Adrenal gland (tissue), 12 donors: ENCODE results near the gene TBXAS1. TPM values are rescaled to one million over a fixed set of nuclear protein-coding genes. Genes with fewer than 3 reads are reported as not detected.
A peak's percentile ranks its signal among the peaks of the same experiment; 100 is the strongest.

Source experiments
- DNase-seq, 7 donors: peaks; one replicate each; pipeline ENCODE4 v3.0.0-alpha.2; 2019 to 2020
- H3K27ac ChIP-seq, 5 donors: fragments of 200-600 bp; sonication (generic) in 4 of 5; 1 replicate in 3 of 5; 2 replicates in 2 of 5; pipeline versions ENCODE4 v1.5.1 to v1.8.0; 2016 to 2020; ENCODE audit warnings: mild to moderate bottlenecking in 1 of 5
- H3K27me3 ChIP-seq: fragments of 200-600 bp; 2 replicates; pipeline ENCODE4 v1.8.0; 2021
- H3K36me3 ChIP-seq, 2 donors: fragments of 200-600 bp; replicated peaks in 1 of 2; 1 replicate in 1 of 2; 2 replicates in 1 of 2; pipeline versions ENCODE4 v1.5.1 to v1.8.0; 2018 to 2022
- H3K4me1 ChIP-seq, 2 donors: fragments of 200-600 bp; replicated peaks in 1 of 2; 1 replicate in 1 of 2; 2 replicates in 1 of 2; pipeline versions ENCODE4 v1.5.1 to v1.8.0; 2018 to 2021
- H3K4me3 ChIP-seq, 4 donors: fragments of 200-600 bp; sonication (generic) in 3 of 4; one replicate each; pipeline ENCODE4 v1.5.1; 2016 to 2018
- H3K9me3 ChIP-seq, 3 donors: fragments of 200-600 bp; sonication (generic) in 1 of 3; replicated peaks in 1 of 3; 1 replicate in 2 of 3; 2 replicates in 1 of 3; pipeline versions ENCODE4 v1.5.1 to v1.8.0; 2016 to 2021
- CTCF ChIP-seq, 6 experiments: fragments of 450-650 bp in 4 of 6; fragments of 200-600 bp in 2 of 6; sonication (generic) in 1 of 6; IDR thresholded peaks; 1 replicate in 5 of 6; 2 replicates in 1 of 6; pipeline versions ENCODE4 v1.5.1 to v1.8.0; 2016 to 2021; ENCODE audit warnings: antibody characterized with exemption in 6 of 6, mild to moderate bottlenecking in 2 of 6, moderate library complexity in 1 of 6
- POLR2A ChIP-seq, 2 donors: fragments of 450-650 bp; IDR thresholded peaks; one replicate each; pipeline ENCODE4 v1.6.1; 2017; ENCODE audit warnings: antibody characterized with exemption in 2 of 2, mild to moderate bottlenecking in 2 of 2, moderate library complexity in 1 of 2
- WGBS, 4 donors: extraction: QIAGEN DNeasy Blood & Tissue Kit in 2 of 4; methylation state at CpG; one replicate each; pipeline versions ENCODE4 v1.1.5 to v1.1.7; 2013 to 2017; 5-methylcytosine and 5-hydroxymethylcytosine counted together
- intact Hi-C, 2 donors: fragments of 100-400 bp; cut with DNase I; formaldehyde crosslinking; loops; one replicate each; pipeline versions ENCODE4 v1.14.1 to v1.15.0; 2022 to 2023
- polyA plus RNA-seq, 3 donors: library from polyadenylated mRNA; stranded (reverse); fragments of 200-250 nt in 2 of 3; fragments of 350-450 nt in 1 of 3; fragmentation: Illumina TruSeq in 1 of 3; extraction: RNeasy Lipid Tissue Mini Kit (QIAGEN cat#74804) in 1 of 3; gene quantifications; one replicate each; pipeline ENCODE4 v1.2.3, GENCODE V29; 2013 to 2014
- total RNA-seq, 9 donors: library from RNA; depleted of rRNA in 4 of 9; stranded (reverse); fragments of >200 nt in 4 of 9; fragments of 120-200 nt in 1 of 9; fragmentation: NEBNext Ultra II Directional in 1 of 9; extraction: Animal tissue kit (Norgen Biotek cat#: 25700) in 1 of 9; gene quantifications; one replicate each; pipeline versions ENCODE4 v1.1.0 to v1.2.4, GENCODE V29; 2013 to 2023
- donor health status: healthy with polysubstance abuse.
- donor health status: Bipolar disorder and iron deficiency.
- donor health status: DM: yes; HTN: yes; CAD: no.
- donor health status: DM: no; HTN: no; CAD: no.
- donor health status: DM: no; HTN: no; CAD: no.
- donor health status: DM: yes; HTN: yes; CAD: no.

TBXAS1 gene
- total and polyA plus RNA-seq, 12 donors, result 9.0 to 87.0 (median 27.3) TPM

GRCh38 chr7:139884441-139884840 lies 55.4 kb downstream of the TBXAS1 start:
- H3K4me3 ChIP-seq, result no peak overlapping the region
- no peaks in the 10 kb centered on the region for H3K36me3 ChIP-seq
- TF ChIP-seq POLR2A (IDR thresholded peaks at IDR 0.05) (no peak), CTCF (IDR thresholded peaks at IDR 0.05) (no peak)
- H3K27ac ChIP-seq, result peak overlapping the region in 1 of 5 donors; percentile 6
- no peaks in the 10 kb centered on the region for H3K9me3 ChIP-seq
- intact Hi-C loops, result no loop called here
- no peaks in the 10 kb centered on the region for H3K4me1 ChIP-seq
- H3K27me3 ChIP-seq, result no peaks in the 10 kb centered on the region
- no peak for DNase-seq
- WGBS, 4 donors, result 61 to 82% (median 76%) methylated on average over 3 to 7 of the region's 7 CpGs

- no peaks in the 10 kb centered on the region for H3K9me3 ChIP-seq
- no peak for TF ChIP-seq POLR2A (IDR thresholded peaks at IDR 0.05)
- no peak overlapping the region for H3K4me3 ChIP-seq
- no peaks in the 10 kb centered on the region for H3K27me3 ChIP-seq
- no peaks in the 10 kb centered on the region for H3K4me1 ChIP-seq
- H3K36me3 ChIP-seq, result no peaks in the 10 kb centered on the region
- intact Hi-C loops, result no loop called here
- no peak for DNase-seq
- no peak overlapping the region for H3K27ac ChIP-seq
These were observed 56.4 kb downstream of the TBXAS1 start for GRCh38 chr7:139885511-139885910.

DNA sequence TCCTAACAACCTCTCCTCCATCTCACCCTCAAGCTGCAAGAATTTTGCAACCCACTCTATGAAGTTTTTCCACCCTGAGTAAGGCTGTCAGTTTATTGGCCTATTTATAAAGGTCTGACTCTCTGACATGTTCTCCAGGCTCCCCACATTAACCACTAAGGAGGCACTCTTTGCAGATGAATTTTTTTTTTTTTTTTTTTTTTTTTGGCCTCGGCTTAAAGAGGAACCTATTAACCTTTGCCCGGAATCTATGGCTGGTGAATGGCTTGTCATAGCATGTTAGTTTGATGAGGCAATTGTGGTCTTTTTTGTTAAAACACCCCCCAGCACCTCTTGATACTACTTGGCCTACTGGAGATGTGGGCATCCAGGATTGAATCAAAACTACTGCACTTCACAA lies 57.1 kb downstream of the TBXAS1 start:
- no peak overlapping the region for H3K4me3 ChIP-seq
- H3K9me3 ChIP-seq, result no peaks in the 10 kb centered on the region
- no peak for TF ChIP-seq CTCF (IDR thresholded peaks at IDR 0.05)
- no peaks in the 10 kb centered on the region for H3K36me3 ChIP-seq
- H3K27me3 ChIP-seq, result no peaks in the 10 kb centered on the region
- DNase-seq, result no peak
- intact Hi-C loops, result no loop called here
- no peak overlapping the region for H3K27ac ChIP-seq
- no peaks in the 10 kb centered on the region for H3K4me1 ChIP-seq
- 50 to 60% (median 57%) methylated on average over 1 to 2 of the region's 2 CpGs for WGBS, 4 donors

GRCh38 chr7:139886899-139887298 lies 57.8 kb downstream of the TBXAS1 start:
- TF ChIP-seq CTCF (IDR thresholded peaks at IDR 0.05) (no peak), POLR2A (IDR thresholded peaks at IDR 0.05) (no peak)
- DNase-seq, result no peak
- Histone ChIP-seq H3K9me3 (no peaks in the 10 kb centered on the region), H3K27ac (no peak overlapping the region), H3K4me1 (no peaks in the 10 kb centered on the region), H3K27me3 (no peaks in the 10 kb centered on the region), H3K4me3 (no peak overlapping the region), H3K36me3 (no peaks in the 10 kb centered on the region)
- WGBS, 4 donors, result 70 to 90% (median 82%) methylated on average over 2 of the region's 2 CpGs
- intact Hi-C loops, result no loop called here

- Histone ChIP-seq H3K36me3 (no peaks in the 10 kb centered on the region), H3K27ac (peak overlapping the region in 1 of 5 donors; percentile 64), H3K4me3 (no peak overlapping the region), H3K4me1 (no peaks in the 10 kb centered on the region), H3K9me3 (no peaks in the 10 kb centered on the region), H3K27me3 (no peaks in the 10 kb centered on the region)
- WGBS, 4 donors, result 42 to 57% (median 51%) methylated on average over 5 of the region's 5 CpGs
- TF ChIP-seq POLR2A (IDR thresholded peaks at IDR 0.05) (no peak), CTCF (IDR thresholded peaks at IDR 0.05) (no peak)
- DNase-seq, result peak in 3 of 7 donors; percentile 26 to 57 (median 29)
- intact Hi-C loops, result no loop called here
These were observed 59.0 kb downstream of the TBXAS1 start for GRCh38 chr7:139887992-139888481.
